Endothelial cell of umbilical vein (primary cell): Measurements from ENCODE around the gene LAMC1. TPM values are rescaled to one million over a fixed set of nuclear protein-coding genes. Genes with fewer than 3 reads are reported as not detected.

Source experiments
- BruUV-seq: library from RNA; stranded (reverse); fragments of 400-500 nt; replicated peaks from 2 replicates; lab custom pipeline; 2021; lab: Mats Ljungman, UMichigan
- CTCF ChIA-PET: fragments of 300-600, 350-600 bp; sonication (Branson Sonifier 250); formaldehyde crosslinking; loops from one replicate; lab custom pipeline; 2021; ENCODE audit warnings: antibody characterized with exemption, inconsistent platforms; lab: Charles Lee
- POLR2A ChIA-PET: fragments of 300-600, 350-600 bp; sonication (Branson Sonifier 250); formaldehyde crosslinking; loops from one replicate; lab custom pipeline; 2021; ENCODE audit warnings: antibody characterized with exemption, inconsistent platforms; lab: Charles Lee
- DNase-seq: peaks from one replicate; pipeline ENCODE4 v3.0.0-alpha.2; 2011; ENCODE audit warnings: low read depth, low spot score
- FAIRE-seq: peaks from 2 replicates; lab custom pipeline; 2011; peaks lifted over from hg19 to GRCh38; lab: Jason Lieb, UNC
- H2AFZ ChIP-seq: 2 replicates; pipeline ENCODE4 v1.6.0; 2012; ENCODE audit warnings: low read depth, low read length, control low read depth, inconsistent platforms
- H3K27ac ChIP-seq: 2 replicates; pipeline ENCODE4 v1.5.1; 2011; ENCODE audit warnings: low read depth, mild to moderate bottlenecking, control low read depth, low read length, moderate library complexity; ENCODE audit not compliant: insufficient read depth
- H3K27me3 ChIP-seq, 2 experiments: 2 replicates each; pipeline versions ENCODE4 v1.6.0 to v1.6.1; 2011; ENCODE audit warnings: low read length in 2 of 2, mixed read lengths in 1 of 2; ENCODE audit not compliant: control insufficient read depth in 2 of 2, insufficient read depth in 2 of 2
- H3K36me3 ChIP-seq, 2 experiments: 2 replicates in 1 of 2; 3 replicates in 1 of 2; pipeline ENCODE4 v1.5.1; 2011; ENCODE audit warnings: low read length in 2 of 2, mild to moderate bottlenecking in 1 of 2, moderate library complexity in 1 of 2; ENCODE audit not compliant: control insufficient read depth in 2 of 2, insufficient read depth in 2 of 2; ENCODE audit errors: extremely low read depth in 1 of 2
- H3K4me1 ChIP-seq: 3 replicates; pipeline ENCODE4 v1.5.1; 2011; ENCODE audit warnings: mild to moderate bottlenecking, low read length; ENCODE audit not compliant: control insufficient read depth, insufficient read depth; ENCODE audit errors: extremely low read depth
- H3K4me2 ChIP-seq: 2 replicates; pipeline ENCODE4 v1.6.1; 2011; ENCODE audit warnings: low read length, control low read depth, mixed read lengths; ENCODE audit not compliant: insufficient read depth
- H3K4me3 ChIP-seq, 3 experiments: fragments of 200-600 bp in 1 of 3; sonication (generic), shearing (Covaris generic) in 1 of 3; replicated peaks in 1 of 3; 2 replicates each; pipeline ENCODE4 v1.5.1; 2011 to 2016; ENCODE audit warnings: control low read depth in 3 of 3, low read length in 3 of 3, mild to moderate bottlenecking in 2 of 3, inconsistent platforms in 1 of 3, low read depth in 1 of 3, moderate library complexity in 1 of 3; ENCODE audit not compliant: insufficient read depth in 1 of 3
- H3K79me2 ChIP-seq: 2 replicates; pipeline ENCODE4 v1.6.0; 2012; ENCODE audit warnings: low read length, inconsistent platforms; ENCODE audit not compliant: control insufficient read depth, insufficient read depth
- H3K9ac ChIP-seq: replicated peaks from 2 replicates; pipeline ENCODE3; 2011; ENCODE audit warnings: low read length, control low read depth; ENCODE audit not compliant: insufficient read depth; ENCODE audit errors: extremely low read depth
- H3K9me1 ChIP-seq: replicated peaks from 3 replicates; pipeline ENCODE4 v1.6.0; 2011; ENCODE audit warnings: mild to moderate bottlenecking, low read length; ENCODE audit not compliant: control insufficient read depth, insufficient read depth; ENCODE audit errors: extremely low read depth
- H3K9me3 ChIP-seq: replicated peaks from 2 replicates; pipeline ENCODE4 v1.5.1; 2012; ENCODE audit warnings: low read length, inconsistent platforms; ENCODE audit not compliant: control insufficient read depth, insufficient read depth
- H4K20me1 ChIP-seq: replicated peaks from 2 replicates; pipeline ENCODE3; 2011; ENCODE audit warnings: mild to moderate bottlenecking, low read length; ENCODE audit not compliant: control insufficient read depth, insufficient read depth; ENCODE audit errors: extremely low read depth
- CTCF ChIP-seq, 2 donors: IDR thresholded peaks; 1 replicate in 1 of 2; 2 replicates in 1 of 2; pipeline ENCODE4 v1.5.1; 2011; ENCODE audit warnings: low read length in 2 of 2, mild to moderate bottlenecking in 2 of 2, moderate library complexity in 2 of 2, control low read depth in 1 of 2, inconsistent platforms in 1 of 2, low read depth in 1 of 2; ENCODE audit not compliant: insufficient read depth in 1 of 2; ENCODE audit errors: extremely low read depth in 1 of 2
- EZH2 ChIP-seq: IDR thresholded peaks from 2 replicates; pipeline ENCODE4 v1.6.1; 2012; ENCODE audit warnings: borderline replicate concordance, low read depth, mild to moderate bottlenecking, moderate library complexity, low read length, inconsistent platforms; ENCODE audit not compliant: severe bottlenecking
- FOS ChIP-seq: IDR thresholded peaks from 2 replicates; pipeline ENCODE4 v1.6.1; 2011; ENCODE audit warnings: mild to moderate bottlenecking, low read length, moderate library complexity, borderline replicate concordance; ENCODE audit not compliant: insufficient read depth
- GATA2 ChIP-seq: IDR thresholded peaks from 2 replicates; pipeline ENCODE4 v1.7.0; 2011; ENCODE audit warnings: low read depth, mild to moderate bottlenecking, moderate library complexity, mixed read lengths, low read length; ENCODE audit not compliant: insufficient read length, insufficient read depth
- JUN ChIP-seq: IDR thresholded peaks from 2 replicates; pipeline ENCODE4 v1.6.1; 2011; ENCODE audit warnings: borderline replicate concordance, low read depth; ENCODE audit not compliant: insufficient read length, insufficient read depth
- MAX ChIP-seq: IDR thresholded peaks from 2 replicates; pipeline ENCODE4 v1.6.1; 2011; ENCODE audit not compliant: insufficient read depth, insufficient read length
- MYC ChIP-seq: IDR thresholded peaks from one replicate; pipeline ENCODE4 v1.6.1; 2011; ENCODE audit warnings: mild to moderate bottlenecking, low read depth, low read length
- POLR2A ChIP-seq: IDR thresholded peaks from 2 replicates; pipeline ENCODE4 v1.6.1; 2012; ENCODE audit warnings: low read depth, mild to moderate bottlenecking, control low read depth, low read length
- POLR2AphosphoS5 ChIP-seq: IDR thresholded peaks from 2 replicates; pipeline ENCODE4 v1.6.1; 2012; ENCODE audit warnings: low read depth, mild to moderate bottlenecking, control low read depth, low read length, moderate library complexity; ENCODE audit not compliant: insufficient read depth
- dilution Hi-C: fragments of 300-500 bp; cut with MboI; formaldehyde crosslinking; loops from one replicate; pipeline ENCODE4 v1.15.0; 2019; ENCODE audit warnings: low sequenced_read_pairs; ENCODE audit not compliant: extremely low pct_ligation_motif_present
- intact Hi-C: fragments of 100-400 bp; cut with micrococcal nuclease; formaldehyde crosslinking; loops from one replicate; pipeline ENCODE4 v1.10.0; 2022
- polyA plus RNA-seq, 4 experiments: library from polyadenylated mRNA; depleted of rRNA in 3 of 4; stranded (reverse) in 3 of 4; unstranded in 1 of 4; fragments of >200 nt; gene quantifications; 2 replicates each; pipeline versions ENCODE4 v1.2.1 to v1.2.3, GENCODE V29; 2011 to 2012; ENCODE audit warnings: missing spikeins in 1 of 4
- total RNA-seq: library from RNA; stranded (reverse); gene quantifications from 2 replicates; pipeline ENCODE4 v1.2.3, GENCODE V29; 2021

LAMC1 gene
- total and polyA plus RNA-seq, 2 donors (not counting 3 experiments of a cell fraction or from before 2014, with no cell fraction given) = 92.5 to 216 TPM

GRCh38 chr1:183075861-183076260 is 52.6 kb downstream of the LAMC1 start:
- H3K27ac ChIP-seq = no peak overlapping the region
- H3K9me3 ChIP-seq = no peaks in the 10 kb centered on the region
- peaks cover 22% of the 10 kb centered on the region for H3K4me1 ChIP-seq
- CTCF ChIA-PET = interaction anchor here (0.9 to 1.6 kb wide), 3 partner anchors 48 to 159 kb away, joined by 3 to 7 read pairs (median 4); no protein-coding TSS in a partner anchor
- H3K27me3 ChIP-seq = no peaks in the 10 kb centered on the region
- H3K9me1 ChIP-seq = no peaks in the 10 kb centered on the region
- no peak overlapping the region for H3K4me3 ChIP-seq
- POLR2A ChIA-PET = no interaction called here
- no peaks in the 10 kb centered on the region for H3K36me3 ChIP-seq
- TF ChIP-seq JUN (no peak), POLR2AphosphoS5 (no peak), MYC (no peak), CTCF (IDR thresholded peaks at IDR 0.05; ENCODE audit: extremely low read depth in 1 of 2, insufficient read depth in 1 of 2, low read depth in 1 of 2, low read length in 2 of 2) (no peak), FOS (no peak), GATA2 (no peak), MAX (no peak), POLR2A (no peak), EZH2 (no peak)
- H3K9ac ChIP-seq = no peak overlapping the region
- no peak for DNase-seq
- dilution Hi-C loops = no loop called here
- no peak for FAIRE-seq
- intact Hi-C loops = no loop called here
- H3K4me2 ChIP-seq = no peak overlapping the region
- H2AFZ ChIP-seq = no peak overlapping the region
- H4K20me1 ChIP-seq = peaks cover 3% of the 10 kb centered on the region
- BruUV-seq = no TSS peak
- H3K79me2 ChIP-seq = peaks cover 89% of the 10 kb centered on the region
